Measurements from ENCODE around the gene APC.
"Not testable (repeated sequence)": the region's sequence is repeated elsewhere in the genome, so short reads cannot be mapped to it uniquely, and the experiment has no call there.

The APC gene

DNA sequence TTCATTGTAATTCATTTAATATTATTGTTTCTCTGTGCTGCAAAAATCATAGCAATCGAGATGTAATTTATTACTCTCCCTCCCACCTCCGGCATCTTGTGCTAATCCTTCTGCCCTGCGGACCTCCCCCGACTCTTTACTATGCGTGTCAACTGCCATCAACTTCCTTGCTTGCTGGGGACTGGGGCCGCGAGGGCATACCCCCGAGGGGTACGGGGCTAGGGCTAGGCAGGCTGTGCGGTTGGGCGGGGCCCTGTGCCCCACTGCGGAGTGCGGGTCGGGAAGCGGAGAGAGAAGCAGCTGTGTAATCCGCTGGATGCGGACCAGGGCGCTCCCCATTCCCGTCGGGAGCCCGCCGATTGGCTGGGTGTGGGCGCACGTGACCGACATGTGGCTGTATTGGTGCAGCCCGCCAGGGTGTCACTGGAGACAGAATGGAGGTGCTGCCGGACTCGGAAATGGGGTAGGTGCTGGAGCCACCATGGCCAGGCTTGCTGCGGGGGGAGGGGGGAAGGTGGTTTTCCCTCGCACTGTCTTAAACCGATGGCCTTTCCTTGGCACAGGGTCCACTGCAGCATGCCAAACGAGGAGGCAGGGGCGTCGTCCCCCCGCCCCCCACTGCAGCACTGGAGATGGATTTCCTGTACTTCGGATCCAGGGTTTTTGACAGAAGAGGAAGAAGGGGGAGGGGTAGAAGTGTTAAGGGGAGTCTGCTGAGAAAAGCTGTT, at the start of gene APC:
Gene APC, plus strand, starts transcription at position 423 of the 728 bp plus-strand sequence. CDS start 17,006 bp downstream, outside the sequence.
- DNase-seq, result peak; percentile 72

DNA sequence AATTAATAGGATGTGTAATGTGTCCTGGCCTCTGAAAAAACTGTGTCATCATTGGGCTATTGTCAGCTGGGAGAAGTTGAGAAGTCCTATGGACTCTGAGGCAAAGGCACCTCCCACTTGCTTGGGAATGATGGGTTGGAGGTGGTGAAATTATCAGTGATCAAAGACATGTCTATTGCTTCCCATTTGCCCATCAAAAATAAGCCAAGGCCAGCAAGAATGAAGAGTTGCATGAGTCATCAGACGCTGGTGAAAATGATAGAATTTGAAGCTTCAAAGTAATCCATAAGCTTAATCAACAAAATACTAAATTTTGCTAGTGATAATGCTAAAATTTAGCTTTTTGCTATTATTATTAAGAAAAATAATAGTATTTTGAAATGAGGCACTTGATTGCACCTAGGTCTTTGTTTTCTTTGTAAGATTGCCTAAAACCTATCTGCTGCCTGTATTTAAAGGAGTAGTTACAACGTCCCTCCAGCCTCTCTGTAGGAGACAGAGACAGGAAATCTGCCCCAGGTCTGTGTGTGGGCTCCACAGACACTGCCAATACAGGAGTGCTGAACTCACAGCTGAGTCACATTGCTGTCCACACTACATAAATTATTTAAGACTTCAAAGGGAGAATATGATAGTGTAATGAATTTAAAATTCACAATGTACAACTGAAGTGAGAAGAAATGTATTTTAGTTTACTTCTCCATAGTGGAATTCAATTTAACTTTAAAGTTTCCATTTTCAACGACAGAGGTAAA, 48.4 kb upstream of the APC start:
- DNase-seq, result no peak

DNA sequence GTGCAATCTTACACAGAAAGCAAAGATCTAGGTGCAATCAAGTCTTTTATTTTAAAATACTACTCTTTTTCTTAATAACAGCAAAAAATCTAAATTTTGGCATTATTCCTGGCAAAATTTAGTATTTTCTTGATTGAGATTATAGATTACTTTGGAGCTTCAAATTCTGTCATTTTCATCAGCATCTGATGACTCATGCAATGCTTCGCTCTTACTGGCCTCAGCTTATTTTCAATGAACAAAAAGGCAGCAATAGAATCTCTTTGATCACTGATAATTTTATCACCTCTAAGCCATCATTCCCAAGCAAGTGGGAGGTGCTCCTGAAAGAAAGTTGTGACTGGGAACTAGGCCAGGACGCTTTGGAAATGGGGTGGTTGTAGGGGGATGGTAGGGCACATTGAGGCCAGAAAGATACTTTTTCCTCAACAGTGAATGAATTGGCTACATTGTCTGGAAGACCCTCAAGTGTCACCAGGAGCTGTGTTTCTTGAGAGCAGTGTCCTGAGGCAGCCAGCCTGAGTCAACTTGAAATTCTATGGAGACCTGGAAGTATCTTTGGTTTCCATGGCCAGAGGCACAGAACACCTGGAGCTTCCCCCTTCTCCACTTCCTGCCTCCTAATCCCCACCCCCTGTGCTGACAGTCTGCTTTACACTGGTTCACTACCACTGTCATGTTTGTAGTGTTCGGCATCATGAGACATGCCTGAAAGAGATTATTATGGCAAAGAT, 46.9 kb upstream of the APC start:
- no peak for DNase-seq

DNA sequence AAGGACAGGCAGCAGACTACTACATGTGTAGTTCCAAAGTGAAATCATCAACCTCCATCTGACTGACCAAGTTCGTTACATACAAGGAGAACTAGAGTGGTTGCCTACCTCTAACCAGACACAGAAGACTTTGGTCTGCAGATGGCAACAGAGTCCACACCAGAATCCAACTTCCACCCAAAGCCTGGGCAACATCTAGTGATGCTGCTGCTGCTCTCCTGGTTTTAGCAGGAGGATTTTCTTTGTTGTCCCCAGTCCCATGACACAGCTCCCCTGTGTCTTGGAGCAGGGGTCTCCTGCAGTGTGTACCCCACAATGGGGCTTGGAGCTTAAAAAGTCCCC, 46.4 kb upstream of the APC start:
- DNase-seq, result no peak

DNA sequence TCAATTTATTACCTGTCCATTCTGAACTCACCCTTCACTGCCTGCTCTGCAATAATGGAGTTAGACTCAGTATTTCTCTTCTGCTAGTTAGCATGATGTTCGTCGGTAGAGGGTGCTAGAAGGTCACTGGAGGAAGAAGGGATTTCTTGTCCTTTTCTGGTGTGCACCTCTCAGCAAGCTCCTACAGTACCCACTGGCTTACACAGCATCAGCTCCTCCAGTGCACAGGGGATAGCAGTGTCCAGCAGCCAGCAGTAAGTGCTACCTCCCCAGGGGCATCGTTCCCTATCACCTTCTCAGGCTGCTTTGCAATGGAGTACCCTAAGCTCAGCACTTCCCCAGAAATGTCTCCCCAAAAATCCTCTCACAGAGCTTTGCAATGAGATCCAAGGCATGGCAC, 45.9 kb upstream of the APC start:
- no peak for DNase-seq

DNA sequence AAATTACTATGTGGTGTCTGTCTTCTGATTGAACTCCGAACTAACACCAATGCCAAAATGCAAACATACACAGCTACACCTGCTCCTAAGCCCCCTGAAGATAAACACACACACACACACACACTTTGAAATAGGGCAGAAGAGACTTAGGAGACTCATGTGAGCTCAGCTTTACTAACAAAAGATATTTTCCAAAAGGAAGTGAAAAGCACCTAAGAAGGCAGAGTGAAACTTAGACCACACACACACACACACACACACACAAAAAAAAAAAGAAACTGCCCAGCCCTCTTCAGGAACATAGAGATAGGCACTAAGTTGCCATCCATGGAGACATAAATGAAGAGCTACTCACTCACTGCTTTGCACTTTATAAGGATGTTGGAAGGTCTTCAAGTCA, 45.2 kb upstream of the APC start:
- no peak for DNase-seq

DNA sequence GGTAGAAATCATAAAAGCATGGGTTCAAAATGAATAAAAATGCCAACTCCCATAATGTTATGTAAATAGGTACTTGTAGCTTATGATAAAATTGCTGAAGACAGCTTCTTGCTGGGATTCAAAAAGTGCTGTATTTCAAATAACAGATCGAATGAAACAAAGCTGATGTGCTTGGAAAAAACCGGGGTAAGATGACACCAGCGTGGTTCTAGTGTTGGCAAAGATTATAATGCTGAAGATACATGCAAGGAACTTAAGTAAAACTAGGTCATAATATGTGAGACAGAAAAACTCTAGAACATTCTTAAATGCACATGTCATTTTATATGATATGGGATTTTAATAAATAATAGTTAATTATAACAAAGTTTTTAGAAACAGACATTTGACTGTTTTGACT, 44.4 kb upstream of the APC start:
- no peak for DNase-seq

DNA sequence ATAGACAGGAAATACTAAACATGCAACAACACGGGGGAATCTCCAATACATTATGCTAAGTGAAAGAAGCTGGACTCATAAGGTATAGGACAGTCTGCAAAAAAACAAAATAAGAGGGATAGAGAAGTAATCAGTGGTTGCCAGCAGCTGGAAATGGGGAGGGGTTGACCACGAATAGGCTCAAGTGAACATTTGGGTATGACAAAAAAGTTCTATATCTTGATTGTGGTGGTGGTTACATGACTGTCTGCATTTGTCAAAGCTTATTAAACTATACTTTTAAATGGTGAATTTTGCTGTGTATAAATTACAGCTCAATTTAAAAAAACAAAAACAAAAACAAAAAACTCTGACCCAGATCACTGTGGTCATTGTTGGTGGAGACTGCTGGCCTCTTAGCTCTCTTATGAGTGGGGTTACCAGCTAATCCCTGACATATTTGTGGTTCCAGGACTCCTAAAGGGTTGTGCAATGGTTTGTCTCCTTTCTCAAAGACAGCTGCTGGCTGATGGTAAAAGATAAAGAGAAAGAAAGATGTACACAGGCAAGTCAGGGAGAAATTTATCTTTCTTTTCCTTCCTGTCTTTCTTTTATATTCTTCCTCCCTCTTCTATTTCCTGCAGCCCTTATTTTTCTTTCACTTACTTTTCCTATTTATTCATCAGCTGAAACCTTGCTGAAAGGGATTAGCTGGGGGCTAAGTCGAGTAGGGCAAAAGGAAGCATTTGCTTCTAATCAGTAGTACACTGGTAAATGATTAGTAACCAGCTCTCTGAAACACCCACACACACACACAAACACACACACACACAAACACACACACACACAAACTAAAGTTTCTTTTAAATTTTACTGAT, 42.6 kb upstream of the APC start:
- DNase-seq, result no peak

DNA sequence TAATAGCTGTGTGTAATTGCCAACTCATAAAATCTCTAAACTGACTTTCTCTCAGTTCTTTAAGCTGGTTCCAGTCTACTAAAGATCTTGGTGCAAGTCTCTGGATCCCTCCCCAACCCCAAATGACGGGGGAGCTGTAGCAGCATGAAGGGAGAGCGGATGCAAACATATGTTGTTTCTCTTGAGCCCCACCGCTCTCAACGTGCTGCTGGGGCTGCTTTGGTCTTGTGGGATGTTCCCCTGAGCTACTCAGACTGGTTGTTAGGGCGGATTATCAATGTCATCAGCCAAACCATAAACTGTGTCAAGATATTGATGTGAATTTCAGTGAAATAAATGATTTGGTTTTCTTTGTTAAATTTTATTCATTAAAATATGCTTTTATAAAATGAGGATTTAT, 40.9 kb upstream of the APC start:
- no peak for DNase-seq

DNA sequence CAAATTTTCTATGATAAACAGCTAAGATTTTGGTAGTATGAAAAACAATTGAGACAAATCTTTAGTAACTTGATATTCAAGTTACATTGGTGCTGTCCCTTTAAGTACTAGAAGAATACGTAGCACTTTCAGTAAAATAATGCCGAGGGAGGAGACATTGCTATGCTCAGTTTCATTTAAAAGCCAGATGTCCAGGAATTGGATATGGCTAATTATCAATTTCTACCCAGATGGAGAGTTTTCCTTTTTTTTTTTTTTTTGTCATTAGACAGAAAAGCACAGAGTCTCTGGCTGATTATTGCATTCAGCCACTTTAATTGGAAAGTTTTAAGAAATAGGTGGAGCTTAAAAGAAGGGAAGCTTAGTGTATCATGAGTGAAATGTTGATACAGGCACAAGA, 40.4 kb upstream of the APC start:
- no peak for DNase-seq

DNA sequence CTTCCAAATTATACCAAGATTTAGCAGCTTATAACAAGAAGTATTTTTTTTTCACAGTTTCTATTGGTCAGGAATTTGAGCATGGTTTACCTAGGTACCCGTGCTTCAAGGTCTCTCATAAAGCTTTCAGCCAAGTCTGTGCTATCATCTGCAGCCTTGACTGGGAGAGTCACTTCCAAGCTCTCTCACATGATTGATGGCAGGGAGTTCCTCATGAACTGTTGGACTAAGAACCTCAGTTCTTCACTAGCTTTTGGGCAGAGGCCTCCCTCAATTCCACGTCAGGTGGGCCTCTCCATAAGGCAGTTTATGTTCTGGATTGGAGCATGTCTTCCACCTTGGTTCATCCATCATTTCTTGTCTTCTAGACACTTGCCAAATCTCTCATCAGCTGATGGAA, 39.9 kb upstream of the APC start:
- DNase-seq, result no peak

DNA sequence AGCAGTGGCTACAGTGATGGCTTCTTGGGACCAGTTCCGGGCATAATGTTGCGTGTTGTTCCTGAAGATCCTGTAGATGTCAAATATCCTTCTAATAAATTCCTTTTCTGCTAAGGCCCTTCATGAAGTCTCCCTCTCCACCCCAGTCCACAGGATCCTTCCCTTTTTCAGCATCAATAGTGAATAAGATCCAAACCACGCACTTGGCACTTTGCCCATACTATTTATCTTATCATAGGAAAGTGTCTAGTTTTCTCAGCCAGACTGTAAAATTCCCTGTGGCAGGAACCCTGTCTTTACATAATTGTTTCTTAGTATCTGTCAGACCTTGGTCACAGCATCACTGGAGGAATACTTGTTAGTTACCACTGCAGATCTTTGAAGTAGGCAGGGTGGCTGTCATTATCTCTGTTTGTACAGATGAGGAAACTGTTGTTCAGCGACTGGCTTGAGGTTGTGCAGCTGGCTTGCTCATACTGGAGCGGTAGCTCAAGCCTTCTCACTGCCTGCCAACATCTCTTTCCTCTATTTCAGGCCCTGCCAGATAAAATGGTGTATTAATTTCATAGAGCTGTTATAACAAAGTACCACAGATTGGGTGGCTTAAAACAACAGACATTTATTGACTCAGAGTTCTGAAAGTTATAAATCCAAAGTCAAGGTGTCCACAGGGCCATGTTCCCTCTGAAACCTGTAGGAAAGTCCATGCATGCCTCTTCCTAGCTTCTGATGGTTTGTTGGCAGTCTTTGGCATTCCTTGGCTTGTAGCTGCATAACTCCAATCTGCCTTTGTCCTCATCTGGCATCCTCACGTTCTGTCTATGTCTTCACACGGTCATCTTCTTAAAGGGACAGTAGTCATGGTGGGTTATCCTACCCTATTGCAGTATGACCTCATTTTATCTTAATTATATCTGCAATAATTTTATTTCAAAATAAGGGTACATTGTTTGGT, 33.5 kb upstream of the APC start:
- no peak for DNase-seq

DNA sequence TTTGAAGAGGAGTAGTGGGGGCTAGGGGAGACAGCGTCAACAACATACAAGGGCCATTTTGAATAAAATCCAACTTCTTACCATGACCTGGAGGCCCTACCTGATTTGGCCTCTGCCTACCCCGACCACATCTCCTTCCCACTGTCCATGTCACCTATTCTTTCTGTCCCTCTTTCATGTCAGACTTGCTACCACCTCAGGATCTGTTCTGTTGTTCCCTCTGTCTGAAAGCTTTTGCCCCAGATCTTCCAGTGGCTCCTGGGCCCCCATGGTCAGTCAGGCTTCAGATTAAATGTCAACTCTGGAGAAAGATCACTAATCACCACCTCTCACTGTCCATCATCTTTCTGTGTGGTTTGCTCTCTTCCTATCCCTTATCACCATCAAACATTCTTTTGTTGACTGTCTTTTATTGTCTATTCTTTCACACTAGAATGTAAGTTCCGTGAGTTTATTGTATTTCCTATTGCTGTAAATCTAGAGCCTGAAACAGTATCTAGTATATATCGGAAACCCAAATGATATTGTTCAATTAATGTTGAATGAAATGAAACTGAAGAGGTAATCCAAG, 31.2 kb upstream of the APC start:
- DNase-seq, result no peak

DNA sequence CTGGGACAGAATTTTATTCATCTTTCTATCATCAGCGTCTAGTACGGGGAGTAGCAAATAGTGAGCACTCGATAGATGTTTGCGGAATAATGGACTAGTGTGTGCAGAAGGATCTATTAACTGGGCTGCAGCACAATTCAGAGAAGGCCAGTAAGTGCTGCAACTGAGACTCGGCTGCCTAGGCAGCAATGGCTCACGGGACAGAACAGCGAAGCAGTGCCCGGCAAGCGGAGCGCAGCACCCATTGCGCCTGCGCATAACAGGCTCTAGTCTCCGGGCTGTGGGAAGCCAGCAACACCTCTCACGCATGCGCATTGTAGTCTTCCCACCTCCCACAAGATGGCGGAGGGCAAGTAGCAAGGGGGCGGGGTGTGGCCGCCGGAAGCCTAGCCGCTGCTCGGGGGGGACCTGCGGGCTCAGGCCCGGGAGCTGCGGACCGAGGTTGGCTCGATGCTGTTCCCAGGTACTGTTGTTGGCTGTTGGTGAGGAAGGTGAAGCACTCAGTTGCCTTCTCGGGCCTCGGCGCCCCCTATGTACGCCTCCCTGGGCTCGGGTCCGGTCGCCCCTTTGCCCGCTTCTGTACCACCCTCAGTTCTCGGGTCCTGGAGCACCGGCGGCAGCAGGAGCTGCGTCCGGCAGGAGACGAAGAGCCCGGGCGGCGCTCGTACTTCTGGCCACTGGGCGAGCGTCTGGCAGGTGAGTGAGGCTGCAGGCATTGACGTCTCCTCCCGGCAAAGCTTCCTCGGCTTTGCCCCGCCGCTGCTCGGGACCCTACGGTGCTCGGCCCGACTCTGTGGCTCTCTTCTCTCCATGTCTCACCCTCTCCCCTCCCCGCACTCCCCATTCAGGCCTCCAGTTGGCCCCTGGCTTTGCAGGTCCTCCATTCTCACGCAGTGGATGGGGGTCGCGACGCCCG, 30.2 kb upstream of the APC start:
- DNase-seq, result peak; percentile 95

DNA sequence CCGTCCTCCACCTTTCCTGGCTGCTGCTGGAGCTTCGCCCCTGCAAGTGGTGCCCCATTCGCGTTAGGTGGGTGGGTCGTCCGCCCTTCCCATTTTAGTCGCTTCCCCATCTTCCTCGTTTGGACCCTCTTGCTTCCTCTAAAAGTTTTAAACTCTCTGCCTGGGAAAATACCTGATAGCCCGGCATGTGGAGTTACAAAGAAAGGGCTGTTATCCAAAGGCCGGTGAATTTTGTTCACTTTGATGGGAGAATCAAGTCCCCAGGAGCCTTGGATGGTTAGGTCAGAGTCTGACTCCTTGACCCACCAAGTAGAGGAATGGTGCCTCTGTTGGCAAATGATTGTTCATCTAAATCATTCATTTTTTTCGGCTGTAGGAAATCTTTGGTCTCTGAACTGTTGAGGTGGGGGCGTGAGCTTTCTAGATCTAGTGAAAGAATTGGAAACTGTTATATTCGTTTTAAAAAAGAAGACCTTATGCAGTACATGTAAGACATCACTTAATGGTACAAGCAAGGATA, 29.5 kb upstream of the APC start:
- DNase-seq, result no peak

DNA sequence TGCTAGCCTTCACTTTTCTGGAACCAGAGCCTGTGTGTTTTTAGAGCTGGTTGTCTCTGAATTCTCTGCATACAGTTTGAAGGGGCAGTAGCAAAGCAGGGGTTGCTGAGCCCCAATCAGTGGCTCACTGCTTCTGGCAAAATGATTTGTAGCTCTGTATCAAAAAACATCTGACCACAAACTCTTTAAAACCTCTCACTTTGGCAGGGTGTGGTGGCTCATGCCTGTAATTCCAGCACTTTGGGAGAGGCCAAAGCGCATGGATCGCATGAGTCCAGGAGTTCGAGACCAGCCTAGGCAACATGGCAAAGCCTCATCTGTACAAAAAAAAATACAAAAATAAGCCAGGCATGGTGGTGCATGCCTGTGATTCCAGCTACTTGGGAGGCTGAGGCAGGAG, 28.3 kb upstream of the APC start:
- DNase-seq, result no peak

DNA sequence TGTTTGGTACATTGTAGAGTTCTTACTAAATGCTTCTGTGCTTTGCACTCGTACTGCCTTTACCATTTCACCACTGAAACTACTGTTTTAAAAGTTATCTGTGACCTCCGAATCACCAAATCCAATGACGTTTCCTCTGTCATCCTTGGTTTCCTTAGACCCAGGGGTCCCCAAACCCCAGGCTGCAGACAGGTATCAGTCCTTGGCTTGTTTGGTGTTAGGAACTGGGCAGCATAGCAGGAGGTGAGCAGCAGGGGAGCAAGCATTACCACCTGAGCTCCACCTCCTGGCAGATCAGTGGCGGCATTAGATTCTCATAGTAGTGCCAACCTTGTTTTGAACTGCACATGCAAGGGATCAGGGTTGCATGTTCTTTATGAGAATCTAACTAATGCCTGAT, 26.8 kb upstream of the APC start:
- no peak for DNase-seq

DNA sequence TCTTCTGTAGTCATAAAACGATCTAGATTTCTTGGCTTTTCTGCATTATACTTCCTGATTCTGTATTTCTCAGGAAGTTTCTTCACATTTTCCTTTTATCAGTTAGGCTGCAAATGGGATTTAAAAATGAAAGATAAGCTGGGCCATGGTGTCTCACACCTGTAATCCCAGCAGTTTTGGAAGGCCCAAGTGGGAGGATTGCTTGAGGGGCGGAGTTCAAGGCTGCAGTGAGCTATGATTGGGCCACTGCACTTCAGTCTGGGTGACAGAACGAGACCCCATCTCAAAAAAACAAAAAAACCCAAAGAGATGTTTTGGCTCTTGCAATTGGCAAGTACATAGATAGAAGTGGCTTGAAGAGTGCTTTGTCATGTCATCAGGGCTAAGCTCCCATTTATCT, 26.2 kb upstream of the APC start:
- no peak for DNase-seq

DNA sequence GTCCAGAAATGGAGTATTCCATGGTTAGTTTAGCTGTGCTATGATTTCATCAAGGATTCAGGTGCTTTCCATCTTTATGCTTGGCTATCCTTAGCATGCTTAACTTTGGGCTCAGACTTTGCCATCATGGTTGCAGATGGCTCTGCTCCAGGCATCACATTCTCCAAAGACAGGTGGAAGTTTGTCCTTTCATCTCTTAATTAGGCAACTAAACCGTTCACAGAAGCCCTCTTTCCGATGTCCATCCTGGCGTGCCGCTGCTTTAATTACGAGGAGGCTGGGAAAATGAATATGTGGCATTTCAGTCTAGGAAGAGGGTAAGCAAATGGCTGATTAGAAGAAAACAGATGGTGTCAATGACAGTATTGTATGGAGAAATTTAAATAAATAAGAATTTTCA, 24.5 kb upstream of the APC start:
- DNase-seq, result no peak

DNA sequence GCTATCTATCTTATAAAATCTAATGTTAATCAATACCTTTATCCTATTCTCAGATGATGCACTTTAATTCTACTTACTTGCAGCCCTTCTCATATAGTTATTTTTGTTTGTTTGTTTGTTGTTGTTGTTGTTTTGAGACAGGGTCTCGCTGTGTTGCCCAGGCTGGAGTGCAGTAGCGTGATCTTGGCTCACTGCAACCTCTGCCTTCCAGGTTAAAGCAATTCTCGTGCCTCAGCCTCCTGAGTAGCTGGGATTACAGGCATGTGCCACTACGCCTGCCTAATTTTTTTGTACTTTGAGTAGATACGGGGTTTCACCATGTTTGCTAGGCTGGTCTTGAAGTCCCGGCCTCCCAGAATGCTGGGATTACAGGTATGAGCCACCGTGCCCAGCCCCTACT, 20.8 kb upstream of the APC start:
- not testable (repeated sequence) for DNase-seq
